ENCODE results near the gene BCAS1.

BCAS1 gene

DNA sequence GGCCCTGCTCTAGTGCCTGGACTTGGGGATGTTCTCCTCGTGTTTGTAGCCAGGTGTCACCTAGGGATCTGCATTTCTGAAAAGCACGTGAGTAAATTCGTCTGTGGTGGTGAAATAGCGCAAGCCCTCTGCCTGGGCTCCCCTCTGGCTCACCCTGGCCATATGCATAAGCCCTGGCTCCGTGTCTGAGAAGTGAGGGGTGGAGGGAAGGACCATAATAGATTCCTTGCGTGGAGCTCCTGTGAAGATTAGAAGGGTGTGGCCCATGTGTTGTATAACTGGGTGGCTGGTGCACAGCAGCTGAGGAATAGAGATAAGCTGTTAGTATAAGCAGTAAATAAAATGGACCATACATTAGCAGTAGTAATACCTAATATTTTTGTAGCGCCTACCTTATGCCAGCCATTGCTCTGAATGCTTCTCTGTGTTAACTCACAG is 4.8 kb downstream of the BCAS1 start:
- Histone ChIP-seq H3K9me3 (replicated peaks; ENCODE audit: insufficient read depth, low read length) (no peaks in the 10 kb centered on the region), H3K4me2 (ENCODE audit: low read depth, low read length) (no peak overlapping the region), H3K4me3 (ENCODE audit: low read length) (no peak overlapping the region), H2AFZ (ENCODE audit: low read length) (no peak overlapping the region), H3K9me2 (replicated peaks; ENCODE audit: insufficient read depth, low read length) (no peaks in the 10 kb centered on the region), H3K79me2 (ENCODE audit: low read length) (no peaks in the 10 kb centered on the region), H3K27ac (ENCODE audit: low read length) (no peak overlapping the region), H3K9ac (ENCODE audit: low read length) (no peak overlapping the region), H4K20me1 (ENCODE audit: insufficient read depth, low read length) (no peaks in the 10 kb centered on the region), H3K27me3 (replicated peaks; ENCODE audit: insufficient read depth, low read length) (no peaks in the 10 kb centered on the region), H3K36me3 (replicated peaks; ENCODE audit: insufficient read depth, low read length) (no peaks in the 10 kb centered on the region), H3K4me1 (ENCODE audit: low read length) (peaks cover 11% of the 10 kb centered on the region), H3F3A (ENCODE audit: insufficient read depth, low read length) (0 out of 2 replicates have a peak, but pooled peaks cover 3% of the 10 kb centered on the region)
- no peak for DNase-seq
- TF ChIP-seq EZH2phosphoT487 (IDR thresholded peaks at IDR 0.05; ENCODE audit: low read length): no peak
- TF ChIP-seq, protein P1, sequence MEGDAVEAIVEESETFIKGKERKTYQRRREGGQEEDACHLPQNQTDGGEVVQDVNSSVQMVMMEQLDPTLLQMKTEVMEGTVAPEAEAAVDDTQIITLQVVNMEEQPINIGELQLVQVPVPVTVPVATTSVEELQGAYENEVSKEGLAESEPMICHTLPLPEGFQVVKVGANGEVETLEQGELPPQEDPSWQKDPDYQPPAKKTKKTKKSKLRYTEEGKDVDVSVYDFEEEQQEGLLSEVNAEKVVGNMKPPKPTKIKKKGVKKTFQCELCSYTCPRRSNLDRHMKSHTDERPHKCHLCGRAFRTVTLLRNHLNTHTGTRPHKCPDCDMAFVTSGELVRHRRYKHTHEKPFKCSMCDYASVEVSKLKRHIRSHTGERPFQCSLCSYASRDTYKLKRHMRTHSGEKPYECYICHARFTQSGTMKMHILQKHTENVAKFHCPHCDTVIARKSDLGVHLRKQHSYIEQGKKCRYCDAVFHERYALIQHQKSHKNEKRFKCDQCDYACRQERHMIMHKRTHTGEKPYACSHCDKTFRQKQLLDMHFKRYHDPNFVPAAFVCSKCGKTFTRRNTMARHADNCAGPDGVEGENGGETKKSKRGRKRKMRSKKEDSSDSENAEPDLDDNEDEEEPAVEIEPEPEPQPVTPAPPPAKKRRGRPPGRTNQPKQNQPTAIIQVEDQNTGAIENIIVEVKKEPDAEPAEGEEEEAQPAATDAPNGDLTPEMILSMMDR (IDR thresholded peaks at IDR 0.05; ENCODE audit: low read length): no peak
- no peak for TF ChIP-seq EZH2 (optimal IDR thresholded peaks at IDR 0.05; ENCODE audit: low read depth, low read length)

DNA sequence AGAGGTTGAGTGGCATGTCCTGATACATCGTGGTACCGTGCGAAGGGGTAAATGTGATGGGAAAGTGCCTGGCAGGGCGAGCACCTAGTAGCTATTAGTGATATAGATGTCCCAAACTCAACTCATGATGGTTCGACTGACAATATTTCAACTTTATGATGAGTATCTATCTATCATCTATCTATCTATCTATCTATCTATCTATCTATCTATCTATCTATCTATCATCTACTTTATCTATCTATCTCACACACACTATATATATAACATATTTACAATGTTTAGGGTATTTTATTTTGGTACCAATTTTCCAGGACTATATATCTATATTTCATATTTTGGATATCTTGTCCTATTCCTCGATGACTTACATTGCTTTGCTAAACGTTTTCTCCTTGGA is 5.5 kb downstream of the BCAS1 start:
- Histone ChIP-seq H2AFZ (ENCODE audit: low read length) (no peak overlapping the region), H3K4me3 (ENCODE audit: low read length) (no peak overlapping the region), H3K4me2 (ENCODE audit: low read depth, low read length) (no peak overlapping the region), H3K4me1 (ENCODE audit: low read length) (peaks cover 12% of the 10 kb centered on the region), H3K79me2 (ENCODE audit: low read length) (no peaks in the 10 kb centered on the region), H3K27ac (ENCODE audit: low read length) (no peak overlapping the region), H3F3A (ENCODE audit: insufficient read depth, low read length) (0 out of 2 replicates have a peak, but pooled peaks cover 3% of the 10 kb centered on the region), H3K36me3 (replicated peaks; ENCODE audit: insufficient read depth, low read length) (no peaks in the 10 kb centered on the region), H4K20me1 (ENCODE audit: insufficient read depth, low read length) (no peaks in the 10 kb centered on the region), H3K9me3 (replicated peaks; ENCODE audit: insufficient read depth, low read length) (no peaks in the 10 kb centered on the region), H3K27me3 (replicated peaks; ENCODE audit: insufficient read depth, low read length) (no peaks in the 10 kb centered on the region), H3K9me2 (replicated peaks; ENCODE audit: insufficient read depth, low read length) (no peaks in the 10 kb centered on the region), H3K9ac (ENCODE audit: low read length) (no peak overlapping the region)
- no peak for DNase-seq
- TF ChIP-seq EZH2phosphoT487 (IDR thresholded peaks at IDR 0.05; ENCODE audit: low read length): no peak
- no peak for TF ChIP-seq EZH2 (optimal IDR thresholded peaks at IDR 0.05; ENCODE audit: low read depth, low read length)
- TF ChIP-seq, protein P1 (IDR thresholded peaks at IDR 0.05; ENCODE audit: low read length): no peak

DNA sequence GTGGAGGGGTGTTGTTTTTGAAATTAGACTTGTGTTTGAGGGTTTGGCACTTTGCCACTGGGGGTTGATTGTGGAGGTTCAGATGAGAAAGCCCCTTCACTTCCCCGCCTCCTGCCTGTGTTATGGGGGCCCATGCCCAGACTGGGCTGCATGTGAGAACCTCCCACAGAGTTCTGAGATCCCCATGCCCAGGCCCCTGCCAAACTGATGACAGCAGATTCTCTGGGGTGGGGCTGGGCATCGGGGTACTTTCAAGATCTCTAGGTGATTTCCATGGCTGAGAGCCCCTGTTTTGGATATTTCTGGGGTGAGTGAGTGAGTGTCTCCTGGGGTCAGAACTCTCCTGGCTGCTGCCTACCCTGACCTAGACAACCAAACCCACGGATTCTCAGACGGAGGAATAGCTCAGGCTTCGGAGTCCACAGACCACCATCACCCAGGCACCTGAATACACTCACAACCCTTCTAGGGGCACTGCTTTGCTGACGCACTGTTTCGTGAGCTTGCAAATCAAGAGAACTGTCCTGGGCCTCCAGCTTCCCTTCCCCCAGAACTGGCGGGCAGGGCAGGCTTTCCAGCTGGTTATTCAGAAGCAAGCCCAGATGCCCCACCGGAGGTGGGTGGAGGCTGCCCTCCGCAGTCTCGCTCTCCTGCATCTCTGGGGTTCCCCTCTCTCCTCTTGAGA is 6.3 kb downstream of the BCAS1 start:
- Histone ChIP-seq H3K79me2 (ENCODE audit: low read length) (no peaks in the 10 kb centered on the region), H3K4me1 (ENCODE audit: low read length) (peaks cover 18% of the 10 kb centered on the region), H3K4me2 (ENCODE audit: low read depth, low read length) (no peak overlapping the region), H3K27me3 (replicated peaks; ENCODE audit: insufficient read depth, low read length) (no peaks in the 10 kb centered on the region), H2AFZ (ENCODE audit: low read length) (no peak overlapping the region), H3K27ac (ENCODE audit: low read length) (no peak overlapping the region), H3K36me3 (replicated peaks; ENCODE audit: insufficient read depth, low read length) (no peaks in the 10 kb centered on the region), H3F3A (ENCODE audit: insufficient read depth, low read length) (0 out of 2 replicates have a peak, but pooled peaks cover 3% of the 10 kb centered on the region), H3K9ac (ENCODE audit: low read length) (no peak overlapping the region), H4K20me1 (ENCODE audit: insufficient read depth, low read length) (no peaks in the 10 kb centered on the region), H3K9me3 (replicated peaks; ENCODE audit: insufficient read depth, low read length) (no peaks in the 10 kb centered on the region), H3K9me2 (replicated peaks; ENCODE audit: insufficient read depth, low read length) (no peaks in the 10 kb centered on the region), H3K4me3 (ENCODE audit: low read length) (no peak overlapping the region)
- TF ChIP-seq EZH2phosphoT487 (IDR thresholded peaks at IDR 0.05; ENCODE audit: low read length) (no peak), EZH2 (optimal IDR thresholded peaks at IDR 0.05; ENCODE audit: low read depth, low read length) (no peak)
- TF ChIP-seq, protein P1 (IDR thresholded peaks at IDR 0.05; ENCODE audit: low read length): no peak
- DNase-seq: no peak
